NCI-H187 treated with DMSO at 0.1 percent for 48 hours (cell line): ENCODE results near the gene SPATA9.
"Not testable (repeated sequence)": the region's sequence is repeated elsewhere in the genome, so short reads cannot be mapped to it uniquely, and the experiment has no call there.

Source experiments
- DNase-seq: peaks from one replicate; lab custom pipeline; 2025; lab: John Stamatoyannopoulos, UW

Gene SPATA9

DNA sequence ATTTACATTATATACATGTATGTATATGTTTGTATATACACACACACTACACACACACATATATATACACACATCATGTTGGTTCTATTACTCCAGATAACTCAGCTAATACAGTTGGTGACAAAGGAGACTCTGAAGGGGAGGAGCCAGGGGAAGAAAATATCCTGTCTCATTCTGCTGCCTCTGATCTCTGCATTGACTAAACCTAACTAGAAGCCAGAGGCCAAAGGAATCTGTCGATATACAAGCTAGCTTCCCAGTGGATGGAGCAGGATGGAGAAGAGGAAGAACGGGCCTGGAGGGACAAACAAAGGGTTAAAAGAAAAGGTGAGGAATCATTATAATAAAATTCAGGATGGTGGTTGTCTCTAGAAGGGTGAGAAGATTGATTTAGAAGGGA is 34.6 kb upstream of the SPATA9 start:
- no peak for DNase-seq

DNA sequence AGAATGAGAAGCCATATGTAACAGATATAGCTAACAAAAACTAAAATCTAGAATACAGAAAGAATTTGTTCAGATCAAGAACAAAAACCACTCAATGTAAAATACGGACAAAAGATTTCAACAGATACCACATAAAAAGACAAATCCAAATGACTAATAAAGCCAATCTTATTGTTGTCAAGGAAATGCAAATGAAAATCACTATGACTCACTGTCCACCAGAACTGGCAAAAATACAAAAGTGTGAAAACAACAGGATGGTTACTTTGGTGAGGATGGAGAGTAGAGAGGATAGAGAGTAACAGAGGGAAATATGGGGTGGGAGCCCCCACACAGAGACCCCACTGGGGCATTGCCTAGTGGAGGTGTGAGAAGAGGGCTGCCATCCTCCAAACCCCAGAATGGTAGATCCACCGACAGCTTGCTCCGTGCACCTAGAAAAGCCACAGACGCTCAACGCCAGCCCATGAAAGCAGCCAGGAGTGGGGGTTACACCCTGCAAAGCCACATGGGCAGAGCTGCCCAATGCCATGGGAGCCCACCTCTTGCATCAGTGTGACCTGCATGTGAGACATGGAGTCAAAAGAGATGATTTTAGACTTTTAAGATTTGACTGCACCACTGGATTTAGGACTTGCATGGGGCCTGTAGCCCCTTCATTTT is 33.1 kb upstream of the SPATA9 start:
- no peak for DNase-seq

GRCh38 chr5:95713960-95714710 is 31.3 kb upstream of the SPATA9 start:
- no peak for DNase-seq

- not testable (repeated sequence) for DNase-seq
Observed at GRCh38 chr5:95713246-95713645, 30.5 kb upstream of the SPATA9 start.

DNA sequence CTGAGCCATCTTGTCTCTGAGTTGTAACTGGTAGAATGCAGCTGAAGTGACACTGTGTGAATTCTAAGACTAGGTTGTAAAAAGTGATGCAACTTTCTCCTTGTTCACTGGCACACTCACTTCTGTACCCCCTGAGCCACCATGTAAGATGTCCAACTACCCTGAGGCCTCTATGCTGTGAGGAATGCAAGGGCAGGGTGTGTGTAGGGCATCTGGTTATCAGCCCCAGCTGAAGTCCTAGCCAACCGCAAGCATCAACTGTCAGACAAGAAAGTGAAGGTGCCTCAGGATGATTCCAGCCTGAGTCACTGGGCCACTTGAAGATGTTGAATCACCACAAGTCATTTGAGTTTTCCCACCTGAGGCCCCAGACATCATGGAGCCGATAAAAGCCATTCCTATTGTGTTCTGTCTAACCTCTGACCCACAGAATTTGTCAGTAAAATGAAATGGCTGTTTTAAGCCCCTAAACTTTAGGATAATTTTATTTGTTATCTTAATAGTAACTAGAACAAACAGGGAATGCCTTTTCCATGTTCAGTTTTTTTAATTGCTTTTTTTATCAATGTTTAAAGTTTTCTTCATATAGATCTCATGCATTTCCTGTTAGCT is 29.7 kb upstream of the SPATA9 start:
- DNase-seq, result no peak

- DNase-seq, result no peak
Observed at GRCh38 chr5:95711501-95712346, 28.9 kb upstream of the SPATA9 start.

GRCh38 chr5:95710651-95711500 is 28.1 kb upstream of the SPATA9 start:
- DNase-seq, result not testable (repeated sequence)

DNA sequence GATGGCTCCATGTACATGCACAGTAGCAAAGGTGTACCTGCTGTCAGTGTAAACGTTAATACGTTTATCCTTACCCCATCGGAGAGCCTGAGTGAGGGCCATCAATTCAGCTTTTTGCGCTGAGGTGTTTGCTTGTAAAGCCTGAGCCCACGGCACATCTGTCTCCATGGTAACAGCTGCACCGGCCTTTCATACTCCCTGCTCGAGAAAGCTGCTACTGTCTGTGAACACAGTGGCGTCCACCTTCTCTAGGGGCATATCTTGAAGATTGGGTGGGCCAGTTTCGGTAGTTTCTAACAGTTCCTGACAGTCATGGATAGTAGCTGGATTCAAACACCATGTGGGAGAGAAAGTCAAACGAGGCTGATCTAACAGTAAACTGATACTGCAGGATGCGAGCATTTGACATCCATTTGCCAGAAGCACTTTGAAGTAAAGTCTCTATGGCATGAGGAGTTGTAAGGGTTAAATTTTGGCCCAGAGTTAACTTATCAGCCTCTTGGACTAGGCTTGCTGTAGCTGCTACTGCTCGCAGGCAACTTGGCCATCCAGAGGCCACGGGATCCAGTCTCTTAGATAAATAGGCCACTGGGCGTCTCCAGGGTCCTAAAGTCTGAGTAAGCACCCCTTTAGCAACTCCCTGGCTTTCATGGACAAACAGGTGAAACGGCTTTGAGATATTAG is 27.3 kb upstream of the SPATA9 start:
- no peak for DNase-seq

DNA sequence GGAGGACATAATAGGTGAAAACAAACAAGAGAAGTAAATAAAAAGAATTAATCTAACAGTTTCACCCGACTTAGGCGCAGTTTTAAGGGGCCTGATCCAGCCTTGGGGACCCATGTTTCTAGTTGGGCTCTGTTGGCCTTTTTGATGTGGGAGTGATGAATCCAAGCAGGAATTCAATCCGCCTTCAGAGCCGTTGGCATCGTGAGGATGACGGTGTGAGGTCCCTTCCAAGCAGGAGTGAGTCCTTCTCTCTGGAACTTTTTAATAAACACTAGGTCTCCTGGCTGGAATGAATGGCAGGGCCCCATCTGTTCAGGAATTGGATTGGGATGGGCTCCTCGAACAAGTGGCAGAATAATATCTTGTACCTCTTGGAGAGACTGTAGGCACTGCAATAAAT is 26.1 kb upstream of the SPATA9 start:
- no peak for DNase-seq

- not testable (repeated sequence) for DNase-seq
Observed at GRCh38 chr5:95707534-95708188, 24.9 kb upstream of the SPATA9 start.

GRCh38 chr5:95707055-95707454 is 24.3 kb upstream of the SPATA9 start:
- no peak for DNase-seq

- DNase-seq, result not testable (repeated sequence)
Observed at GRCh38 chr5:95706196-95706595, 23.4 kb upstream of the SPATA9 start.

DNA sequence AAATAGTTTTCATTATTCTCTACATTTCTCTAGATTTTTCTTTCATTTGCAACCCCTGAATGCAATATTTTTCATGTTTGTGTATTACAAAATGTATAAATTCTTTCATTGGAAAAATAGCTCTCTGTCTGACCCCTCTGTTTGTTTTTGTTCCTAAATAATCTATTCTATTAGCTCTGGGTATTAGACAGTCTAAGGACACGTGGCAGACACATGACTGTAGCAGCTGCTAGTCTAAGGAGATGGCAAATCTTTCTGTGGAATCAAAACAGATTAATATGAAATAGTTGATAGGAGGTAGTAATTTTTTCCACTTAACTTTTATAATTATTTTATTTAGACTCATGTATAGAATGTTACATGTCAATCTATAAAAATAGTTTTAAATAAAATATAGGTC is 21.4 kb upstream of the SPATA9 start:
- no peak for DNase-seq

- DNase-seq, result no peak
Observed at GRCh38 chr5:95701074-95701473, 18.3 kb upstream of the SPATA9 start.

GRCh38 chr5:95699337-95699736 is 16.5 kb upstream of the SPATA9 start:
- no peak for DNase-seq

DNA sequence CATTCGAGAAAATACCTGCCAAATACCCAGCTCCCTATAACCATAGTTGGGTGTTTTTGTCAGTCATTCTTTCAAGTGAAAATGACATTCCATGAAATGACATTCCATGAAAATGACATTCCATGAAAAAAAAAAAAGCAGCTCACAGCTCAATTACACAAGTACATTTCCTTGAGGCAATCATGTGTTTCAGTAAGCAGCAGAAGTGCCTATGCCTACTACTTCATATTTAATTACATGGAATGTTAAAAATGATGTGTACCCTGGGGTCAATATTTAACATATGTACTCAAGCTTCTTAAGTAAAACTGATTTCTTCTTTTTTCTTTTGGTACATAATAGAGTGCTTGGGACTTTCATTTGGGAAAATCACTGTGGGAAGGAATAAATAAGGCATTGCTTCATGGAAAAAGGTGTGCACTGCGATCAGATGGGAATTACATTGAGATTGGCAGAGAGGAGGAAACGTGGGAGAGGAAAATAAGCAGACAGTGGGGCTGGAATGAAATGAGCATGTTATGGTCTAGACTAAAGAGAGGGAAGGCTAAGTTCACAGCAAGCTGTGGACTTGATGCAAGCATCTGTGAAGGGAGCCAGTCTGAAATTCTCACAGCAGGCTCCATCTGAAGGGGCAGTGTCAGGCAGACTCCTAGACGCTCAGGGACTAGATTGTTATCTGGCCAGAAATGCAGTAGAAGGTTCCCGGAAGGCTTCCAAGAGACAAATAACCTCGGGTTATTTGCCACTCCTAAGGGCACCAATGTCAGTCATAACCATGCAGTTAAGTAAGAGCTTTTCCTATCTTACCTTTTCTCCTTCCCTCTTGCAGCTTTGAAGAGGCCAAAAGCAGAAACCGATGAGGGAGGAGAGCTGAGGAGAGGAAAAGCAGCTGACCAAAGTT is 15.2 kb upstream of the SPATA9 start:
- DNase-seq, result no peak

- DNase-seq, result no peak
Observed at GRCh38 chr5:95690333-95690732, 7.5 kb upstream of the SPATA9 start.

DNA sequence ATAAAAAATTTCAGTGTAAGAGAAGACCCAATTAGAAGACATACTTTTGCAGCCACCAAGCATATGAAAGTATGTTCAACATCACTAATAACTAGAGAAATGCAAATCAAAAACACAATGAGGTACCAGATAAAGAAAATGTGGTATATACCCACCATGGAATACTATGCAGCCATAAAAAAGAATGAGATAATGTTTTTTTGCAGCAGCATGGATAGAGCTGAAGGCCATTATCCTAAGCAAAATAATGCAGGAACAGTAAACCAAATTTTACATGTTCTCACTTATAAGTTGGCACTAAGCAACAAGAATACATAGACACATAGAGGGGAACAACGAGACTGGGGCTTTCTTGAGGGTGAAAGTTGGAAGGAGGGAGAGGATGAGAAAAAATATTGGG is 6.9 kb upstream of the SPATA9 start:
- DNase-seq, result no peak

DNA sequence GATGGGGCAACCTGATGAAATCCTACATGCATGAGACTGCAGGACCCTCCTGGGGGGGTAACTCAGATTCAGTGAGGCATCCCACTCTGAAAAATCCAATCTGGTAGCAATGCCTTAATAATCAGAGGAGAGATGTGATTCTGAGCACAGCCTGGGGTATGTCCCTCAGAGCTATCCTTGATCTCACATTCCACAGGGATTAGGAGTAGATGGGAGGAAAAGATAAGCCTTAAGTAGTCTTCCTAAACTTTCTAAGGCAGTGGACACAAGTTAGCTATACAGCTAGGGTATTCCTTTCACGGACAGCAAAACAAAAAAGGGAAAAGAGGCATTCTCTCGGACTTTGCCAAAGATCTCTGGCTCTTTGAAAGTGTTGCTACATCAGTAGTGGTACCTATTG is 3.9 kb upstream of the SPATA9 start:
- no peak for DNase-seq
